GM19328 (cell line): ENCODE measurements around the gene CLCN2.
A peak's percentile ranks its signal among the peaks of the same experiment; 100 is the strongest.

Experiments used
- ATAC-seq: cut with Tn5 transposase; IDR thresholded peaks from one replicate; pipeline ENCODE4 v1.9.1; 2021; ENCODE audit warnings: mild to moderate bottlenecking, moderate library complexity; ENCODE audit not compliant: unreplicated experiment

Gene CLCN2

DNA sequence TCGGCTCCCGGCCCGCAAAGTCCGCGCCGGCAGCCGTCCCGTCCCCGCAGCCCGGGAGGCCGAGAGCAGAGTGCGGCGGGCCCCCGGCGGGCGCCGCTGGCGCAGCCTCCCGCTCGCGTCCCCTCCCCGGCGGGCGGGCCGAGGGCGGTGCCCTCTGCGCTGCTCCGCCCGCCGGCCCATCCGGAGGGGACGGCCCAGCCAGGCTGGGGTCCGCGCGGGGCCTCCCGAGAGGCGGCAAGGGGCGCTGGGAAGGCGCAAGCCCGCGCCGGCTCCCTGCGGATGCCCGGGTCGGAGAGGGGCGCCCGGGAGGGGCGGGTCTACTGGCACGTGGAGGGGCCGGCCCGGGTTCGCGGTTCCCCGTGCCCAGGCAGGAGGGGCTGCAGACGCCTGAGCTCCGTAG, at the start of gene CLCN2, which contains the start of gene POLR2H:
Gene CLCN2 (minus strand): TSS at position 74 of the 400 bp plus-strand sequence. CDS start 126 bp downstream, outside the sequence.
Gene POLR2H (plus strand): TSS at position 179 of the 400 bp plus-strand sequence. CDS start 1,783 bp downstream, outside the sequence.
- peak; percentile 33 for ATAC-seq

DNA sequence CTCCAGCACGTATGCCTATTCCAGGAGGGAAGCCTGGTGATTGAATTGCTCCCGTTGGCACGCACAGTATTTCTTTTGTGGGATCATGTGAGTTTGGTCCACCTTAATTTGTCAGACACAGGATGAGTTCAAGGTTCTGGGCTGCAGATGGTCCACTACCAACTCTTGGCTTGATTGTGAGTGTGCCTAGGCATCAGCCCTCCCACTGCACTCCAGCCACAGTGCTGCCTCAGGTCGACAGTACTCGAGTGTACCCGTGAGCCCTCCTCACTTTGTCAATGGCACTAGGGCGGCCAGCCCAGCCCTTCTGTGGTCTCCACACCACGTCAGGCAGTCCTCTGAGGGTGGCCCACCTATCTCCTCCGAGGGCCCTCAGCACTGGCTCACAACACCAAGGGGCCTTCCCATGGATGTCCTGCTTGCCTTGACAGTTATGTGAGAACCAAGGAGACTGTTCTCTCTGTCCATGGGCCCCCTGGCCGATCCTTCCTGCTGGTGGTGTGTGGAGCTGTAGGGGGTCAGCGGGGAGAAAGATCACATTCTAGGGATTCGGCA, 48.6 kb upstream of the CLCN2 start:
- ATAC-seq = no peak

DNA sequence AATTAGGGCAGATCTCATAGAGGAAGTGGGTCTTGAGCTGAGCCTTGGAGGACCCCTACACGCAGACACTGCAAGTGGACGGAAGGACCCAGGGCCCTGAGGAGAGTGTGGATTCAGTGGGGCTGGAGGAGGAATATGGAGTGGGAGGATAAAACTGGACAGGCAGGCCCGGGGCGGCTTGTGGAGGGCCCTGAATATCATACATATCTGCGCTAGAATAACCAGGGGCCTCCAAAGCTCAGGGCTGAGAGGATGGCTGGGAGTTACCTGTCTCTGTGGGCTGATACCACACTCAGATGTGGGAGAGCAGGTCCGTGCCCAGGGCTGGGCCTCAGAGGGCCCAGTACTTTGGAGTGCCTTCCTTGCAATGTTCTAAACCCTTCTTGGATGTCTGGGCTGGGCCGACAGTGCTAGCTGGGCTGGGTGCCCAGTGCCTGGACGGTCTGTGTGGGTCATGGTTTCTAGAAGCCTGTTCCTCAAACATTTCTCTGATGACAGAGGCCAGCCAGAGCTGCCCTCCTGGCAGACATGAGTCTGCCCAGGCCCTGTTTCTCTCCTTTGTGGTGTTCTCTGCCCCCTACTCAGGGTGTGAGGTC, 48.0 kb upstream of the CLCN2 start:
- ATAC-seq = no peak

DNA sequence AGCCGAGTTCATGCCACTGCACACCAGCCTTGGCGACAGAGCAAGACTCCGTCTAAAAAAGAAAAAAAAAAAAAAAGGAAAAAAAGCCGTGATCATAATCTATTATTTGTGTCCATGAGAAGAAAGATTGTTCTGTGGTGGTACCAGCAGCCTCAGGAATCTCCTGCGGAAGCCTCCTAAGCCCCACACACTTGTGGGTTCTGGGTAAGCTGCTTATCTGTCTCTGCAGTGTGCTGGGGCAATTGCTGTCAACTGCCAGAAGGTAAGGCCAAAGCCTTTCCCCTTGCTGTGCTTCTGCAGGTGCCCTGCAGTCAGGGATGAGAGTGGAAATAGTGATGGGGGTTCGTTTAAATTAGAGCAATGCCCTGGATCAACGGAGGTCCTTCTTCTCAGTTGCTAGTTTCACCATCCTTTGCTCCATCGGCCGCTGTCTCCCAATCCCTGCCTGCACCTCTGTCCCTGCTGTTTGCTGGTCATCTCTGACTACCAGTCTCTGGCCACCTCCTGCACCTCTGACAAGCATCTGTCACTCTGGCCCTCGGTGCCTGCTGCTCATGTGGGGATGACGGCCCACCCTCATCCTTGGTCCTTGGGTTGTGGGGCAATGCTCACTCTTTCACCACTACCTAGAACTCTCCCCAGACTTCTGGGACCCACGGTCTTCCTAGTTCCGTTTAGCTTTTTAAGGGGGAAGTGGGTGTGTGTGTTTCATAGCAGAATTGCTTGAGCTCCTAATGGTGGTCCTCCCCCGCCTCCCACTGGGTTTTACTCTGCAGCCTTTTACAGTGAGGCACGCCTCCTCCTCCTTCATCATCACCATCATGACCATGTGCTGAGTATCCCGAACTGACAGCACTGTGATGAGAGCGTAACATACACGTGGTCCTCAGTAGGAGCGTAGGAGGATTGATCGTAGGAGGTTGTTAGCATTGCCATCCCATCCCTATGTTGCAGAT, 43.9 kb upstream of the CLCN2 start:
- ATAC-seq = no peak

DNA sequence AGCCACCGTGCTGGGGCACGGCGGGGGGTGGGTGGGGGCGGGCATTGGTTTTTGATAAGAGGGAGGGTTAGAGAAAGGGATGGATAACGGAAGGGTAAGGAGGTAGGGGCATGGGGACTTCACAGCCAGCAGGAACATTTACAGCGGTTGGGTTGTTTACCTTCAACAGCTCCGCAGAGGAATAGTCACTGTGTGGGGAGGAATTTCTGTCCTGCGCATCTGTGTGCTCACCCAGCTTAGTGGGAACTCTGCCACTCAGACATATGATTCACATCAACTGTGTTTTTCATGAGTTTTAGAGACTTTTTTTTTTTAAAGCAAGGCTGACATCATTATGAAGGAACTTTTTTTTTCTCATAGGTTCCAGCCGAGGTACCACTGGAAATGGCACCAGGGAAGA, 38.0 kb upstream of the CLCN2 start:
- ATAC-seq = no peak

DNA sequence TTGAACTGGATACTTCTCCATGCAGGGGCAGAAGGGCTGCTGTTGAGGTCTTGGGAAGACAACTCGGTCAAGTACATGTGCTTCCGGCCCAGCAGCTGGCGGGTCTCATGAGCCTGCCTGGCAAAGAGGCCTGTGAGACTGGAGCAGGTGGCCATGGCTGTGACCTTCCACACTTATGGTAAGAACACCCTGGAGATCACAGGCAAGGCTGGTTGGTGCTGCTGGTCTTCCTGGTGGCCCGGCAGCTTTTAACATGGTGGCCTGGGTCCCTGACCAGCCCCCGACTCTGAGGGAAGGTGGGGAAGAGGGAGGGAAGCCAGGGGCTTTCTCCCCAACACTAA, 33.9 kb upstream of the CLCN2 start:
- ATAC-seq = no peak

DNA sequence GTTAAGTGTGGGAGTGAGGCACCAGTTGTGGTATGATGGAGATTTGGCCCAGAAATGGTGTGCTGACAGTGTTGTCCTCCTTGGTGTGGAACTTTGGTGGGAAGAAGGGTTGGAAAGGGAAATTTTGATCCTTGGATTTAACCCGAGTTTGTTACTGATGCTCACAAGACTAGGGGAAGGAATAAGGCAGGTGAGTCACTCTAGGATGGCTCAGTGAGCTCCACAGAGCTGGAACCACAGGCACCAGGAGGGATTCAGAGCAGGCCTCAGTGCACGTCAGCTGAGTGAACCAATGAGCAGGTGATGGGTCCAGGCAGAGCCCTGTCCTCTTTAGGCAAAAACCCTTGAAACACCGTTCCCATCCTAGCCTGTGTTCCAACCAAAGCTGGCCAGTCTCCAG, 29.9 kb upstream of the CLCN2 start:
- ATAC-seq = no peak

DNA sequence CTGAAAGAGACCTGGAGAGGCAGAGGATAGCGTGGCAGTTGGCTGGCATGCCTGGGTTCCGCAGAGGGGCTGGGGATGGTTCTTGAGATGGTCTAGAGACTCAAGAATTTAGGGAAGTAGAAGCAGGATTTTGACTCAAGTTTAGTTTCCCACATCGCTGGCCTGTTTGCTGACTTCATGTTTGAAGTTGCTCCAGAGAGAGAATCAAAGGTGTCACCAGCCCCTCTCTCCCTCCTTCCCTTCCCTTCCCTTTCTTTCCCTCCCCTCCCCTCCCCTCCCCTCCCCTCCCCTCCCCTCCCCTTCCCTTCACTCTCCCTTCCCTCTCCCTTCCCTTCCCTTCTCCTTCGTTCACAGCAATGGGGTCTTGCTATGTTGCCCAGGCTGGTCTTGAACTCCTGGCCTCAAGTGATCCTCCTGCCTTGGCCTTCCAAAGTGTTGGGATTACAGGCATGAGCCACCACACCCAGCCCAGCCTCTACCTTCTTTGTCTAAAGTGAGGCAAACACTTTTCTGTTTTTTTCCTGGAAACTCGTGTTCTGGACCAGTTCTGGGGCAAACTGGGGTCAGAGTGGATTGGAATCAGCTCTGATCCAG, 28.6 kb upstream of the CLCN2 start:
- ATAC-seq = no peak

DNA sequence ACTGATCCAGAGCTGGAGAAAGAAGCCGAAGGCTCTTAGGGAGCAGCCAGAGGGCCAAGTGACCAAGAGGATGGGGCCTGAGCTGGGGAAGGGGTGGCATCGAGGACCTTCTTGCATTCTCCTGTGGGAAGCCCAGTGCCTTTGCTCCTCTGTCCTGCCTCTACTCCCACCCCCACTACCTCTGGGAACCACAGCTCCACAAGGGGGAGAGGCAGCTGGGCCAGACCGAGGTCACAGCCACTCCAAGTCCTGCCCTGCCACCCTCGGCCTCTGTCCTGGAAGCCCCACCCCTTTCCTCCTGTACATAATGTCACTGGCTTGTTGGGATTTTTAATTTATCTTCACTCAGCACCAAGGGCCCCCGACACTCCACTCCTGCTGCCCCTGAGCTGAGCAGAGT, 28.0 kb upstream of the CLCN2 start:
- no peak for ATAC-seq

DNA sequence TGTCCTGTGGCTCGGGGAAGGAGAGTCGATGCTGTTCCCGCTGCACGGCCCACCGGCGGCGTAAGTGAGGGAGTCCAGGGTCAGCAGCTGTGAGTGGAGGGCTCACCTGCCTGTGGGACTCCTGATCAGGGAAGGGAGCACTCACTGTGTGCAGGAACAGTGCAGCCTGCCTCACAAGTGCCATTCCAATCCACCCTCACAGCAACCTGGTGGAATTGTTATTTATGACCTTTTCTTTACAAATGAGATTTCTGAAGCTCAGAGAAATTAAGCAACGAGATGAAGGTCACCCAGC, 27.5 kb upstream of the CLCN2 start:
- no peak for ATAC-seq

DNA sequence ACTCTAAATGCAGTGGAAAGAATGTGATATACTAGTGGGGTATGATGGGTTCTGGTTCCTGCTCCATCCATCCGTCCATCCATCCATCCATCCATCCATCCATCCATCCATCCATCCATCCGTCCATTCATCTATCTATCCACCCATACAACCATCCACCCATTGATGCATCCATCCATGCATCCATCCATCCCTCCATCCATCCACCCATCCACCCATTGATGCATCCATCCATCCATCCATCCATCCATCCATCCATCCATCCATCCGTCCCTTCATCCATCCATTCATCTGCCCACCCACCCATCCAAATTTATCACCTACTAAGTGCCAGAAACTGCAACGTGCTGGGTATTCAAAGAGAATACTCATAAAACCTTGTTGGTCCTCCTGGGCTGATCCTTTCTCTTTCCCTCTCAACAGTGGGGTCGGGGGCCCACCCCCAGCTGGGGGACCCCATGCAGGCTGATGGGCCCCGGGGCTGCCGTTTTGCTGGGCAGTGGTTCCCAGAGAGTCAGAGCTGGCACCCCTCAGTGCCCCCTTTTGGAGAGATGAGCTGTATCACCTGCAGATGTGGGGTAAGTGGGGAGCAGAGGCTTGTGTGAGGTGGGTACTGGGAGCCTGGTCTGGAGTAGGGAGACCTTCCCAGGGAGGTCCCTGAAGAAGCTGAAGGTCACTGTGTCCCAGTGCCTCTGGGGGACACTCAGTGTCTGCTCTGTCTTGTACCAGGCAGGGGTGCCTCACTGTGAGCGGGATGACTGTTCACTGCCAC, 26.9 kb upstream of the CLCN2 start:
- ATAC-seq = no peak

DNA sequence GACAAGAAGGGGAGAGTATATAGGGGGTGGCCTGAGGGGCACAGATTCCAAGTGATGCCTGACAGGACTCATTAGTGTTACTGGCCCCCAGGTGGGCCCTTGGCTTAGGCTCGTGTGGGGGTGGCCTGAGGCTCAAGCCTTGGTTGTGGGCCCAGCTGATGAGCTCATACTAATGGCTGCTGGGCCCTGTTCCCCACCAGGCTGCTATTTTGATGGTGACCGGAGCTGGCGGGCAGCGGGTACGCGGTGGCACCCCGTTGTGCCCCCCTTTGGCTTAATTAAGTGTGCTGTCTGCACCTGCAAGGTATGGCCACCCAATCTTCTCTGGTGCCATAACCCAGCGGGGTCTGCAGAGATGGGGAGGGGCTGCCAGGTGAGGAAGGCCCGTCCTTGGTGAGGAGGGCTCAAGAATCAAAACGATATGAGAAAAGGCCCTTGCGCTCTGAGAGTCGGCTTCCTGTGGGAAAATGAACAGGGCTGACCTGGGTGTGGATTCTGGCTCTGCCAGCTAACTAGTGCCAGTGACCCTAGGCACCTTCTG, 25.8 kb upstream of the CLCN2 start:
- ATAC-seq = no peak

DNA sequence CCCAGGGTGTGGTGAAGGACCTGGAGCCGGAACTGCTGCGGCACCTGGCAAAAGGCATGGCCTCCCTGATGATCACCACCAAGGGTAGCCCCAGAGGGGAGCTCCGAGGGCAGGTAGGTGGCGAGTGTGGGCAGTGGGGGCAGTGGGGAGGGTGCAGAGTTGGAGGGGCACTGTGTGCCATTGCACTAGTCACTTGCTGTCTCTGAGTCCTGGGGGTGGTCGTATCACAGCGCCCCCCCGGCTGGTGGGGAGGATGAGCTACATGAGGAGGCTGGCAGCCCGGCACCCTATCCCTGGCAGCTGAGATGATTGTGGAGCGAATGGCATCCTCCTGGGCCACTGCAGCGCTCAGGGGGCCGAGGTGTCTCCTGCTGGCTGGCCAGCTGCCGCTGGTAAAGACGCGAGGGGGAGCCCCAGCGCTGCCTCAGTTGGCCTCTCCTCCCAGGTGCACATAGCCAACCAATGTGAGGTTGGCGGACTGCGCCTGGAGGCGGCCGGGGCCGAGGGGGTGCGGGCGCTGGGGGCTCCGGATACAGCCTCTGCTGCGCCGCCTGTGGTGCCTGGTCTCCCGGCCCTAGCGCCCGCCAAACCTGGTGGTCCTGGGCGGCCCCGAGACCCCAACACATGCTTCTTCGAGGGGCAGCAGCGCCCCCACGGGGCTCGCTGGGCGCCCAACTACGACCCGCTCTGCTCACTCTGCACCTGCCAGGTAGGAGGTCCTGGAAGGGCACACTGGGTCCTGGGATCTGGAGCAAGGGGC, 24.8 kb upstream of the CLCN2 start:
- ATAC-seq = no peak

DNA sequence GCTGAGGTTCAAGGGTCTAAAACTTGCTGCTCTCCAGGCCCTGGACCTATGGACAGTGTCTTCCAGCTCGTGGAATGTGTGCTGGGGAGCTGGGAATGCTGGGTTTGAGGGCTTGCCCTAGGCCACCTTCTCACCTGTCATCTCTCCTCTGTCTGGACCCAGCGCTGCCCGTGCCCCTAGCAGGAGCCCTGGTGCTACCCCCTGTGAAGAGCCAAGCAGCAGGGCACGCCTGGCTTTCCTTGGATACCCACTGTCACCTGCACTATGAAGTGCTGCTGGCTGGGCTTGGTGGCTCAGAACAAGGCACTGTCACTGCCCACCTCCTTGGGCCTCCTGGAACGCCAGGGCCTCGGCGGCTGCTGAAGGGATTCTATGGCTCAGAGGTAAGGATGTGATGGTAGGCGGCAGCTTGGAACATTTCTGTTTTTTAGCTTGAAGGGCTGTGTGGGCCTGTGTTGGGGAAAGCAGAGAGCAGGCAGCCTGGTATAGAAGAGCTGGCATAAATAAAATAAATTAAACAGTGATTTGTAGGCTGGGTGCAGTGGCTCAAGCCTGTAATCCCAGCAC, 23.5 kb upstream of the CLCN2 start:
- ATAC-seq = no peak

DNA sequence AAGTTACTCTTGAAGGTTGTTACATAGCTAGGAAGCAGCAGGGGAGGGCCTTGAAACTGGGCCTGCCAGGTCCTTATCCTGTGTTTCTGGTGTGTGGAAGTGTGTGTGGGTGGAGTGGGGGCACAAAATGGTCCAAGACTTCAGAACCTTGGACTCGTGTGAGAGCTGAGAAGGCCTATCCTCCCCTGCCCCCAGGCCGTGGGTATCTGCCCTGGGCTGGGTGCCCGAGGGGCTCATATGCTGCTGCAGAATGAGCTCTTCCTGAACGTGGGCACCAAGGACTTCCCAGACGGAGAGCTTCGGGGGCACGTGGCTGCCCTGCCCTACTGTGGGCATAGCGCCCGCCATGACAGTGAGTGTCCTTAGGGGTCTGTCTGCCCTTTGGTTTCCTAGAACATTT, 22.9 kb upstream of the CLCN2 start:
- no peak for ATAC-seq

DNA sequence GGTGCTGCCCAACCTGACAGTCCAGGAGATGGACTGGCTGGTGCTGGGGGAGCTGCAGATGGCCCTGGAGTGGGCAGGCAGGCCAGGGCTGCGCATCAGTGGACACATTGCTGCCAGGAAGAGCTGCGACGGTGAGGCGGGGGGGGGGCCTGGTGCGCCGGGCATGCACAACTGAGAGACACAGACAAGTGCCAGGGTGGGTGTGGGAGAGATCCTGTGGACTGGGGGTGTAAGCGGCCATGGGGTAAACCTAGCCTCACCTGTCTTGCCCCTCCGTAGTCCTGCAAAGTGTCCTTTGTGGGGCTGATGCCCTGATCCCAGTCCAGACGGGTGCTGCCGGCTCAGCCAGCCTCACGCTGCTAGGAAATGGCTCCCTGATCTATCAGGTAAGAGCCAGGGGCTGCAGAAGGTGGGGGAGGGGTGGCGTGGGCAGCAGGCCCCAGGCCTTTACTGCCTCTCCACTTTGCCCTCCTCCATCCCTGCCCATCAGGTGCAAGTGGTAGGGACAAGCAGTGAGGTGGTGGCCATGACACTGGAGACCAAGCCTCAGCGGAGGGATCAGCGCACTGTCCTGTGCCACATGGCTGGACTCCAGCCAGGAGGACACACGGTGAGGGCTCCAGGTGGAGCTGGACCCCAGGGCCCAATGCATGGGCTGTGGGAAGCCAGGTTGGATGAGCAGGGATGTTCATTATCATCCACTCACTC, 21.8 kb upstream of the CLCN2 start:
- ATAC-seq = no peak

DNA sequence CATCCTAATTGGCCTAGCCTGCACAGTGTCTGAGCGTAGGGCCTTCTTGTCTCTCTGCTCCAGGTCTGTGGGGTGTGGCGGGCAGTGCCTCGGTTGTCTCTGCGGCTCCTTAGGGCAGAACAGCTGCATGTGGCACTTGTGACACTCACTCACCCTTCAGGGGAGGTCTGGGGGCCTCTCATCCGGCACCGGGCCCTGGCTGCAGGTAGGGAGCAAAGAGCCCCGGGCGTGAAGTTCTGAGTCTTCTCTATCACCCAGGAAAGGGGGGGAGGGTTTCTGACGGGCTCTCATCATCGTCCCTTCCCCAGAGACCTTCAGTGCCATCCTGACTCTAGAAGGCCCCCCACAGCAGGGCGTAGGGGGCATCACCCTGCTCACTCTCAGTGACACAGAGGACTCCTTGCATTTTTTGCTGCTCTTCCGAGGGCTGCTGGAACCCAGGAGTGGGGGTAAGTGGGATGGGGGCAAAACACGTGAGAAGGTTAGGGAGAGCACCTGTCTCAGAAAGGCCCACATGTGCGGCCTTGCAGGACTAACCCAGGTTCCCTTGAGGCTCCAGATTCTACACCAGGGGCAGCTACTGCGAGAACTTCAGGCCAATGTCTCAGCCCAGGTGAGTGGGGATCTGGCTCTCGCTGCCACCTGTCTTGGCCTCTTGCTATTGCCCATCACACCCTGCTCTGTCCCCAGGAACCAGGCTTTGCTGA, 21.1 kb upstream of the CLCN2 start:
- no peak for ATAC-seq
